HG03575 (cell line): ENCODE data around the gene ZNF594.
"Not testable (repeated sequence)": the region's sequence is repeated elsewhere in the genome, so short reads cannot be mapped to it uniquely, and the experiment has no call there.

Experiments used
- ATAC-seq: cut with Tn5 transposase; IDR thresholded peaks from one replicate; pipeline ENCODE4 v1.9.1; 2021; ENCODE audit not compliant: unreplicated experiment, insufficient number of reproducible peaks, low FRiP score; ENCODE audit errors: extremely low read depth

The ZNF594 gene

DNA sequence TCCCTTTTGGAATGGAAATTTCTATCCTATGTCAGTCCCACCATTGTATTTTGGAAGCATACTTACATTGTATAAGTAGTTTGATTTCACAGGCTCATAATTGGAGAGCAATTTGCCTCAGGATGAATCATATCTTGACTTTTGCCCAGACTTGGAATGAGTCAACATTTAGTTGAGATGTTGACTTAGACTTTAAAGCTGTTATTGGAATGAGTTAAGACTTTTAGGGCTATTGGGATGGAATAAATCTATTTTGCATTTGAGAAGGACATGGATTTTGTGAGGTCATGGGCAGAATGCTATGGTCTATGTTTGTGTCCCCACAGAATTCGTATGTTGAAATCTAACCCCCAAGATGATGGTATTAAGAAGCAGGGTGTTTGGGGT lies 12.2 kb upstream of the ZNF594 start:
- no peak for ATAC-seq

DNA sequence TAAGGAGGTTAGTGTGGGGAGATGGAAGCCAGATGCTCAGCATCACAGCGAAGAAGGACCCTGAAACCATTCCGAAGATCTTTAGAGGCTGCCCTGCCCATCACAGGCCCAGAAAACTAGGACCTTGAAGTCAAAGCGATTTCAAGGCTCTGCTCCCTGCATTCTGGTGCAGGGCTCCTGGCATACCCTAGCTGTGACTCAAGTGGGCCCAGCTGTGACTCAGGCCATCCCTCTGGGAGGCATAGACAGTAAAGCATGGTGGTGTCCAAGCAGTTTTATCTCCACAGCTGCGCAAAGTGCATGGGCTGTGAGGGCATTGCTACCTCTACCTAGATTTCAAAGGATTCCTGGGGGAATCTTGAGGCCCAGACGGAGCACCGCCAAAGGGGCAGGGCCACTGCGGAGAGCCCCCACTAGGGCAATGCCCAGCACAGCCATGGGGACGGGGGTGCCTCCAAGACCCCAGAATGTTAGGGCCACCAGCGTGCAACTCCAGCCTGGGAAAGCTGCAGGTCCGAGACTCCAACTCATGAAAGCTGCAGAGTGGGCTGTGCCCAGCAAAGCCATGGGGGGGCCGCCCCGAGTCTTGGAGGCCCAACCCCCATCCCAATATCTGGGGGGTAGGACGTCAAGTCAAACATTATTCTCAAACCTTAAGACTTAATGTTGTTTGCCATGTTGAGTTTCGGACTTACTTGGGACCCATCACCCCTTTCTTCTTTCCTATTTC lies 11.7 kb upstream of the ZNF594 start:
- ATAC-seq, result no peak

DNA sequence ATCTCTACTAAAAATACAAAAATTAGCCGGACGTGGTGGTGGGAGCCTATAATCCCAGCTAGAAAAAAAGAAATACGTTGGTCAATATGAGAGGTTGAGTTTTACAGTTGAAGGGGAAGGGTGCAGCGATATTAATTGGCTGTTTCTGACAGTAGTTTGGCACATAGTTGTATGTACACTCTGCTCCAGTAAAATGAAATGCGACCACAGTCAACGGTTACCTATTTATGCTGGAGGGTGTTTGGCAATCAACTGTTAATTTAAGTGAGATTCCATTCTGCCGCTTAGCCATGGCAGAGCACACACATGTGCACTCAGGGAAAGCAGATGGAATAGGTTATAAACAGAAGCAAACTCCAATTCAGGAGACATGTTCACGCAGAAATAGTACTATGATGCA lies 9.3 kb upstream of the ZNF594 start:
- no peak for ATAC-seq

DNA sequence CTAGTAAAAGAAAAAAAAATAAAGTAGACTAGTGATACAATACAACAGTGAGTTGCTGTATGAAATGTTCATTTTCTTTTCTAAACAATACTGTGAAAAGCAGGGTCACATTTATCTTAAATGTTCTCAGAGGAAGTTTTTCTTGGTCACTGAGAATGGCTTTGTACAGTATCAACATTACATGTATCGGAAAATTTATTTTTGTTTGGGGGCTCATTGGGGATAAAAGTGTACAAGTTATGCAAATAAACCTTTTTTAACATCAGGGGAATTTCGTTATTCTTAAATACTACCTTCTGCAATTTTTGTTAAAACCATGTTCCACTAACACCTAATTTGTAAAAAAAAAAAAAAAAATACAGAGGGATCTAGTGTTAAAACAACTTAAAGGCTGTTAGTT lies 8.7 kb upstream of the ZNF594 start:
- no peak for ATAC-seq

DNA sequence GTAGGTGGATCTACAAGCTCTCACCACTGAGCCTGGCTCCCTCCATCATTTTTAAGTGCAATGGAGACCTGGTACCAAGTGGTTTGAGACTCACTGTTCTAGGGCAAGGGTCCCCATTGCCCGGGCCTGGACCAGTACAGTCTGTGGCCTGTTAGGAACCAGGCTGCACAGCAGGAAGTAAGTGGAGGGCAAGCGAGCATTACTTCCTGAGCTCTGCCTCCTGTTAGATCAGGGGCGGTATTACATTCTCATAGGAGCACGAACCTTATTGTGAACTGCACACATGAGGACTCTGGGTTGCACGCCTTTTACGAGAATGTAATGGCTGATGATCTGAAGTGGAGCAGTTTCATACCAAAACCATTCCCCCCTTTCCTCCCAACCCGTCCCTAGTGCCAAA lies 6.8 kb upstream of the ZNF594 start:
- no peak for ATAC-seq

DNA sequence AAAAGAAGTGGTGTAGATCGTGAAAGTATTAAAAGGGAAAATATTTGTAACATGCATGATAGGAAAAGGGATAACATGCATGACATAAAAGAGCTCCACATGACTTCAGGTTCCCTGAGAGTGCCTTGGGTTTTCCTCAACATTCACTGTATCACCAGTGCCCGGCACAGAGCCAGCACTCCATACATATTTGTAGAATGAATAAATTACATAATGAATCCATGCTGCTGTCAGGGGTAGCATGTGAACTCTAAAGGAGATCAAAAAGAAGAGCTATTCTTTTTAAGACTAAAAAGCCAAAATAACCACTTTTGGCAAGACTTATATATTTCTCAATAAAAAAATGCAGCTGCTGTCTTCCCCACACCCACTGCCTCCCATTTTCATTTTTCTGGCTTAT lies 2.7 kb upstream of the ZNF594 start:
- ATAC-seq, result no peak

DNA sequence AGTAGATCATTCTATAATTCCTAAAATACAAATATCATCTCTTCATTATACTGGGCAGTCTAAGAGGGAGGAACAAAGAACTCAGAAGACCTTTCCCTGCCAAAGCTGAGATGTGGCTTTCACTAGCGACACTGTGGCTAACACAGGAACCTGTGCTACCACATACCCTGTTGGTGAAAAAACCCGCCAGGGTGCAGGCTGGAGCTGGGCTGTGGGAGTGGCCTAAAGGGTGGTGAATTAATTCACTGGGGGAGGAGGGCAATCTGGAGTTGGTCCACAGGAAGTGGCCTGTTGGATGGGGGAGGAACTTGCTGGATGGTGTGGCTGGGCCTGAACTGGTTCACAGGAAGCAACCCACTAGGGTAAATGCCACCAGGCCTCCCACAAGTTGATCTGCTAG lies 7.4 kb downstream of the ZNF594 start:
- no peak for ATAC-seq

DNA sequence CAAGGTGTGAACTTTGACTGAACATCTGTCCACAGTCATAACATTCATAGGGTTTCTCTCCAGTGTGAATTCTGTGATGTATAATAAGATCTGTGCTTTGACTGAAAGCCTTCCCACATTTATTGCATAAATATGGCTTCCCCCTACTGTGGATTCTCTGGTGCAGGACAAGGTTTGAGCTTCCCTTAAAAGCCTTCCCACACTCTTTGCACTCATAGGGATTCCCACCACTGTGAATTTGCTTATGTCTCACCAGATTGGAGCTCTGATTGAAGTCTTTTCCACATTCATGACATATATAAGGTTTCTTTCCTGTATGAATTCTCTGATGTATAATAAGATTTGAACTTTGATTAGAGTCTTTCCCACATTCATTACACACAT lies 8.3 kb downstream of the ZNF594 start:
- ATAC-seq, result no peak

DNA sequence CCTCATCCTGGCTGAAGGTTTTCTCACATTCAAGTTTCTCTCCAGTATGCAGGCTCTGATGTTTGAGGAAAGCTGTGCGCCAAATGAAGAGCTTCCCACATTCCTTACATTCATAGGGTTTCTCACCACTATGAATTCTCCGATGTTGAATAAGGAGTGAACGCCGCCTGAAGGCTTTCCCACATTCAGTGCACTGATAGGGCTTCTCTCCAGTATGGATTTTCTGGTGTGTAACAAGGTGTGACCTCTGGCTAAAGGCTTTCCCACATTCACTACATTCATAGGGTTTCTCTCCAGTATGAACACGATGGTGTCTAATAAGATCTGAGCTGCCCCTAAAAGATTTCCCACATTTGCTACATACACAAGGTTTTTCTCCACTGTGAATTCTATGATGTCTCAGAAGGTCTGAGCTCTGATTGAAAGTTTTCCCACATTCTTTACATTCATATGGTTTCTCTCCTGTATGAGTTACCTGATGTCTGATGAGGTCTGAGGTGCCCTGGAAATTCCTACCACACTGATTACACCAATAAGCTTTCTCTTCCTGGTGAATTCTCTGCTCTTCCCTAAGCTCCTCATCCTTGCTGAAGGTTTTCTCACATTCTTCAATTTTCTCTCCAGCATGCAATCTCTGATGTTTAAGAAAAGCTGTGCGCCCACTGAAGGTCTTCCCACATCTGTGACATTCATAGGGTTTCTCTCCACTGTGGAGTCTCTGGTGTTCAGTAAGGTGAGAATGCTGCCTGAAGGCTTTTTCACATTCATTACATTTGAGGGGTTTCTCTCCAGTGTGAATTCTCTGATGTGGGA lies 8.9 kb downstream of the ZNF594 start:
- no peak for ATAC-seq

DNA sequence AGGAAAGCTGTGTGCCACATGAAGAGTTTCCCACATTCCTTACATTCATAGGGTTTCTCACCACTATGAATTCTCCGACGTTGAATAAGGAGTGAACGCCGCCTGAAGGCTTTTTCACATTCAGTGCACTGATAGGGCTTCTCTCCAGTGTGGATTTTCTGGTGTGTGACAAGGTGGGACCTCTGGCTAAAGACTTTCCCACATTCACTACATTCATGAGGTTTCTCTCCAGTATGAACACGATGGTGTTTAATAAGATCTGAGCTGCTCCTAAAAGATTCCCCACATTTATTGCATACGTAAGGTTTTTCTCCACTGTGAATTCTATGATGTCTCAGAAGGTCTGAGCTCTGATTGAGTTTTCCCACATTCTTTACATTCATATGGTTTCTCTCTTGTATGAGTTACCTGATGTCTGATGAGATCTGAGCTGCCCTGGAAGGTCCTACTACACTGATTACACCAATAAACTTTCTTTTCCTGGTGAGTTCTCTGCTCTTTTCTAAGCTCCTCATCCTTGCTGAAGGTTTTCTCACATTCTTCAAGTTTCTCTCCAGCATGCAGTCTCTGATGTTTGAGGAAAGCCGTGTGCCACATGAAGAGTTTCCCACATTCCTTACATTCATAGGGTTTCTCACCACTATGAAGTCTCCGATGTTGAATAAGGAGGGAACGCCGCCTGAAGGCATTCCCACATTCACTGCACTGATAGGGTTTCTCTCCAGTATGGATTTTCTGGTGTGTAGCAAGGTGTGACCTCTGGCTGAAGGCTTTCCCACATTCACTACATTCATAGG lies 10.0 kb downstream of the ZNF594 start:
- ATAC-seq, result no peak

DNA sequence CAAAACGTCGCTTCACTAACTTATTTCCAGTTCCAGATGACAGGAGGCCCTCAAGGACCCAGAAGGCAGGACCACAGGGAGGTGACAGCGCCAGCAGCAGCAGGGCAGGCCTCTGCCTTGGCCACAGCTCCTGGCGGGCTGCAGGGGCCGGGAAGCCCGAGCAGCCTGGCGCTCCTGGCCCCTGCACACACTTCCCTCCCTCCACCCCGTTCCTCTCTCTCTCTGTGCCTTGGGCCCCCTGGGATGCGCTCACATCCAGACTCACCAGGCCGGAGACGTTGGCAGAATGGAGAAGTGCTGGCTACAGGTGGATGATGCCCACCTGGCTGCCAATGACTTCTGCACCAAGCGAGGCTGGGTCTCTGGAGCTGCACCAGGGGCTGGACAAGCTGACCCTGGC lies 12.7 kb downstream of the ZNF594 start:
- ATAC-seq, result no peak

DNA sequence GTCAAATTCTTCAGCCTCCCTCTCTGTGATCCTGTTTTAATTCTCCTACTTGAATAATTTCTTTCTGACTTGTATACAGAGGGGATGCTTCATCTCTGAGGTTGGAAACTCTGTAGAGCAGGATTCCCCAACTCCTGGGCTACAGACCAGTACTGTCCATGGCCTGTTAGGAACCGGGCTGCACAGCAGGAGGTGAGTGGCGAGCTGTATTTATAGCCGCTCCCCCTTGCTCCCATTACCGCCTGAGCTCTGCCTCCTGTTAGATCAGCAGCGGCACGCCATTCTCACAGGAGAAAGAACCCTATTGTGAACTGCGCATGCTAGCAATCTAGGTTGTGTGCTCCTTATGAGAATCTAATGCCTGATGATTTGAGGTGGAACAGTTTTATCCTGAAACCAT lies 16.6 kb downstream of the ZNF594 start:
- not testable (repeated sequence) for ATAC-seq

DNA sequence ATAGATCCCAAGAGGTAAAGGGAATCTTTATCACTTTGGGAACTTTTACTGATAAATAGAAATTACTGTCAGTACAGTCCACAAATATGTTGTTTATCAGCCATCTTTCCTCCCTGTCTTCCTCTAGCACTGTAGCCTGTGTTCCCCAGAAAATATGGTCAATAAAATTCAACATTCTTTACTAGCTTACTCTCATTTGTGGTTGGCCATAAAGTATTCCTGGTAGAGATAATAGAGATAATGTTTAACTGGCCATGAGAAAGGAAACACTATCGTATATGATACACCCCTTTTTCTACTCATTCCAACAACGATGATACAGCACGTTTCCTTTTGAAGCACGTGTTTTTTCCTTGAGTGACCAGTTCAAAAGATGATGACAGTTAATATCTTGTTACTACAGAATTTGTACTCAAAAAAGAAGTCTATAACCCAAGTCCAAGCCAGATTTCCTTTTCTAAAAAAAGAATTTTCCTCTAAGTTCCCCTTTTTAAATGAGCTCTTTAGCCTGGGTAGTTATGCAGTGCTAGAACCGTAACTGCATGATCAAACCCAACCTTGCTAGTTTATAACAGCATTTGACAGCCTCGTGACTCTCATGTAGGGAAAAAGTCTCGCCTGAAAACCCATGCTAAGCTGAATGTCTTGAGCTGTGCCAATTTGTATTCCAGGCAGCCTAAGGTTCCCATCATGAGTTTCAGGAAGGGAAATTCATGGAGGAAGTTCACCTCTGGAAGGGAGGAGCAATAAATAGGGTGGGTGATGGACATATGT lies 25.7 kb downstream of the ZNF594 start:
- not testable (repeated sequence) for ATAC-seq

DNA sequence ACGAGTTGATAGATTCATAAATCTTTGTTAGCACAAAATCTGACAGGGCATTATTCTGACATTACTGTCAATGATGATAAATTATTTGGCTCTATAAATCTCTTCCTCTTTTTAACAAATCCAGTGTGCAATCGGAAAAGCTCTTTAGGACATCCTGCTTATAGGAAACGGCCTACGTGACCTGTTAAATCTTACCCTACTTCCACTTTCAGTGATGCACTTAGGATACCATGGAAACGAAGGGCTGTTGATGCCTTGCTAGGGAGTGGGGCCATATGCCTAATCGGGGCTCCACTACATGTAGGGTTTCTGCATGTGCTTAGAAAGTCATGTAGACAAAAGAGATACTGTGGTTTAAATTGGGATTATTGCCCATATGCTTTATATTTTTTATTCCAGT lies 27.2 kb downstream of the ZNF594 start:
- no peak for ATAC-seq

DNA sequence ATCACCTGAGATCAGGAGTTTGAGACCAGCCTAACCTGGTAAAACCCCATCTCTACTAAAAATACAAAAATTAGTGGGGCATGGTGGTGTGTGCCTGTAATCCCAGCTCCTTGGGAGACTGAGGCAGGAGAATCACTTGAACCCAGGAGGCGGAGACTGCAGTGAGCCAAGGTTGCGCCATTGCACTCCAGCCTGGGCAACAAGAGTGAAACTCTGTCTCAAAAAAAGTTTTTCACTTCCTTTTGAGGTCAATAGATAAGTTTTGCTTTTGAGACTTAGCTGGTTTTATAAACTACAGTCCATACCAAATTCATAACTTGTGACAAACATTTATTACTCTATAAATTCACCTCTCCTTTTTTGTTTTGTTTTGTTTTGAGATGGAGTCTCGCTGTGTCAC lies 29.9 kb downstream of the ZNF594 start:
- not testable (repeated sequence) for ATAC-seq

DNA sequence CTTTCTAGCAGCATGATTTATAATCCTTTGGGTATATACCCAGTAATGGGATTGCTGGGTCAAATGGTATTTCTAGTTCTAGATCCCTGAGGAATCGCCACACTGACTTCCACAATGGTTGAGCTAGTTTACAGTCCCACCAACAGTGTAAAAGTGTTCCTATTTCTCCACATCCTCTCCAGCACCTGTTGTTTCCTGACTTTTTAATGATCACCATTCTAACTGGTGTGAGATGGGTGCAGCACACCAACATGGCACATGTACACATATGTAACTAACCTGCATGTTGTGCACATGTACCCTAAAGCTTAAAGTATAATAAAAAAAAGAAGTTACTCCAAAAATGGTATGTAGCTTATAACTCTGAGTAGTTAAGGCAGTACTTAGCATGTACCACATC lies 31.0 kb downstream of the ZNF594 start:
- not testable (repeated sequence) for ATAC-seq

DNA sequence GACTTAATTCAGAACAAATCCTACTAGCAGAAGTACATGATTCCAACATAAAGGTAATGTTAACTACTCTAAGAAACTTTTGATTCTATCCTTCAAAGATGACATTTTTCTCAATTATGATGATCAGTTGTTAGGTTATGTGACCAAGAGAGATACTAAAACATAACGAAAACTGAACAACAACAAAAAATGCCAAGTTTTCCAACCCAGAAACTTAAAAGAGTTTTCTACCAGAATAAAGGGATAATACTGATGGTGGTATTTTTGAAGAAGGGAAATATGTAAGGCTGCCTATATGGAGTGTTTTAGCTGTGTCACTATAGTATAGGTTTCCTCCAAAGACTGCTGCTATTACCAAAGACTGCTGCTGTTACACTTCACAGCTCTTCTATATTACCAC lies 45.5 kb downstream of the ZNF594 start:
- ATAC-seq, result not testable (repeated sequence)

DNA sequence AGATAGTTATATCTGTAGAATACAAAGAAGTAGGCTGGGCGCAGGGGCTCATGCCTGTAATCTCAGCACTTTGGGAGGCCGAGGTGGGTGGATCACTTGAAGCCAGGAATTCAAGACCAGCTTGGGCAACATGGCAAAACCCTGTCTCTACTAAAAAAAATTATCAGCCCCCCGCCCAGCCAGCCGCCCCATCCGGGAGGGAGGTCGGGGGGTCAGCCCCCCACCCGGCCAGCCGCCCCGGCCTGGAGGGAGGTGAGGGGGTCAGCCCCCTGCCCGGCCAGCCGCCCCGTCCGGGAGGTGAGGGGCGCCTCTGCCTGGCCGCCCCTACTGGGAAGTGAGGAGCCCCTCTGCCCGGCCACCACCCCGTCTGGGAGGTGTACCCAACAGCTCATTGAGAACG lies 48.8 kb downstream of the ZNF594 start:
- not testable (repeated sequence) for ATAC-seq

DNA sequence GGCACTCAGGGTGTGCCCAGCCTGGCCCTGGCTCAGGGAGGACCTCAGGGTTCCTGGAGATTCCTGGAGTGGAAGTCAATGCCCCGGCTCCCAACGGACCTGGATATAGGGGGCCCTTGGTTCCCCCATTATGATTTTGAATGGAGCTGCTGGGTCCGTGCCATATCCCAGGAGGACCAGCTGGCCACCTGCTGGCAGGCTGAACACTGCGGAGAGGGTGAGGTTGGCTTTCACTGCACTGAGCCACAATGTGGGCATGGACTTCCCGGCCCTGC lies 52.3 kb downstream of the ZNF594 start:
- no peak for ATAC-seq
